K562 (cell line): ENCODE data around the gene GLE1. TPM values are rescaled to one million over a fixed set of nuclear protein-coding genes. Genes with fewer than 3 reads are reported as not detected.
A peak's percentile ranks its signal among the peaks of the same experiment; 100 is the strongest.

Source experiments
- ATAC-seq: fragments of 200-7000 bp; cut with Tn5 transposase; 3 replicates; pipeline ENCODE4 v1.9.1; 2020; ENCODE audit warnings: moderate library complexity
- BruUV-seq: library from RNA; stranded (reverse); fragments of 400-500 nt; replicated peaks from 2 replicates; lab custom pipeline; 2021; lab: Mats Ljungman, UMichigan
- CTCF ChIA-PET: fragments of 300-600 bp; formaldehyde crosslinking; extraction: SDS; loops from one replicate; lab custom pipeline; 2021; ENCODE audit warnings: low intra/inter-chr PET ratio; lab: Yijun Ruan, JAX
- POLR2A ChIA-PET: fragments of 300-600, 350-650 bp; sonication (Branson Sonifier 250); formaldehyde crosslinking; extraction: SDS; loops from one replicate; lab custom pipeline; 2021; ENCODE audit warnings: antibody characterized with exemption, inconsistent platforms; lab: Yijun Ruan, JAX
- DNase-seq, 4 experiments: peaks; one replicate each; pipeline versions ENCODE4 v3.0.0 to v3.0.0-alpha.2; 2011 to 2018; ENCODE audit warnings: low spot score in 3 of 4, mixed read lengths in 3 of 4; ENCODE audit errors: extremely low read depth in 1 of 4
- FAIRE-seq: peaks from 2 replicates; lab custom pipeline; 2011; peaks lifted over from hg19 to GRCh38; lab: Jason Lieb, UNC
- H2AFZ ChIP-seq: 2 replicates; pipeline ENCODE4 v1.6.0; 2011; ENCODE audit warnings: low read depth, low read length, control low read depth, inconsistent platforms
- H3K27ac ChIP-seq: fragments of 200-600 bp; 3 replicates; pipeline ENCODE4 v1.8.0; 2011; ENCODE audit warnings: low read depth, mild to moderate bottlenecking, control low read depth, inconsistent platforms, low read length, moderate library complexity, mixed read lengths; ENCODE audit errors: extremely low read depth
- H3K27me3 ChIP-seq, 2 experiments: fragments of 300-600 bp in 1 of 2; 2 replicates in 1 of 2; 3 replicates in 1 of 2; pipeline versions ENCODE4 v1.6.0 to v1.8.0; 2011; ENCODE audit warnings: inconsistent platforms in 2 of 2, low read length in 2 of 2, mild to moderate bottlenecking in 1 of 2, mixed read lengths in 1 of 2, moderate library complexity in 1 of 2; ENCODE audit not compliant: control insufficient read depth in 2 of 2, insufficient read depth in 2 of 2
- H3K36me3 ChIP-seq: fragments of 300-600 bp; 3 replicates; pipeline ENCODE4 v1.8.0; 2011; ENCODE audit warnings: mild to moderate bottlenecking, low read length, inconsistent platforms; ENCODE audit not compliant: control insufficient read depth, insufficient read depth
- H3K4me1 ChIP-seq, 2 experiments: fragments of 200-600 bp in 1 of 2; replicated peaks in 1 of 2; 2 replicates in 1 of 2; 3 replicates in 1 of 2; pipeline versions ENCODE4 v1.5.1 to v1.8.0; 2011; ENCODE audit warnings: inconsistent platforms in 2 of 2, low read length in 2 of 2, mild to moderate bottlenecking in 1 of 2, mixed read lengths in 1 of 2, moderate library complexity in 1 of 2; ENCODE audit not compliant: control insufficient read depth in 2 of 2, insufficient read depth in 2 of 2
- H3K4me2 ChIP-seq: 2 replicates; pipeline ENCODE4 v1.6.1; 2011; ENCODE audit warnings: low read length, control low read depth, inconsistent platforms, mixed read lengths; ENCODE audit not compliant: insufficient read depth
- H3K4me3 ChIP-seq: fragments of 200-600 bp; sonication (generic), shearing (Covaris generic); 2 replicates; pipeline ENCODE4 v1.5.1; 2016; ENCODE audit warnings: control low read depth, inconsistent platforms
- H3K79me2 ChIP-seq: fragments of 200-600 bp; 3 replicates; pipeline ENCODE4 v1.8.0; 2011; ENCODE audit warnings: low read length, inconsistent platforms; ENCODE audit not compliant: control insufficient read depth, insufficient read depth
- H3K9ac ChIP-seq, 2 experiments: 2 replicates each; pipeline versions ENCODE4 v1.6.0 to v1.6.1; 2011; ENCODE audit warnings: low read depth in 2 of 2, low read length in 2 of 2, control low read depth in 1 of 2, inconsistent platforms in 1 of 2, mild to moderate bottlenecking in 1 of 2, mixed read lengths in 1 of 2; ENCODE audit not compliant: insufficient read depth in 1 of 2
- H3K9me1 ChIP-seq: one replicate; pipeline ENCODE4 v1.6.0; 2011; ENCODE audit warnings: inconsistent platforms, mild to moderate bottlenecking, low read length, moderate library complexity; ENCODE audit not compliant: control insufficient read depth, insufficient read depth
- H3K9me3 ChIP-seq: replicated peaks from 2 replicates; pipeline ENCODE4 v1.5.1; 2011; ENCODE audit warnings: low read depth, low read length, inconsistent platforms; ENCODE audit not compliant: control insufficient read depth, insufficient read depth
- H4K20me1 ChIP-seq: replicated peaks from 2 replicates; pipeline ENCODE4 v1.6.1; 2011; ENCODE audit warnings: low read length, inconsistent platforms, mixed read lengths; ENCODE audit not compliant: control insufficient read depth, insufficient read depth
- DPF2 ChIP-seq: fragments of 450-650 bp; IDR thresholded peaks from 2 replicates; pipeline ENCODE4 v1.6.1; 2016
- EGR1 ChIP-seq: fragments of 450-650 bp; conservative IDR thresholded peaks from 2 replicates; pipeline ENCODE4 v1.6.1; 2017; ENCODE audit warnings: mild to moderate bottlenecking
- EP400 ChIP-seq: fragments of 450-650 bp; IDR thresholded peaks from 2 replicates; pipeline ENCODE4 v1.6.1; 2017; ENCODE audit warnings: antibody characterized with exemption, mild to moderate bottlenecking, moderate library complexity
- STAG1 ChIP-seq: sonication (generic); formaldehyde crosslinking; IDR thresholded peaks from 2 replicates; pipeline ENCODE4 v1.5.0; 2020; ENCODE audit warnings: missing genetic modification reagents, borderline replicate concordance
- ZNF57 ChIP-seq: fragments of 450-650 bp; formaldehyde crosslinking; IDR thresholded peaks from 2 replicates; pipeline ENCODE4 v1.4.0; 2020; ENCODE audit warnings: mild to moderate bottlenecking, moderate library complexity
- WGBS: fragments of 100-300 bp; shearing (Covaris generic); methylation state at CpG from one replicate; pipeline ENCODE4 v1.1.6; 2016; ENCODE audit warnings: low coverage, mixed read lengths; ENCODE audit not compliant: insufficient coverage; ENCODE audit errors: missing lambda C conversion rate; 5-methylcytosine and 5-hydroxymethylcytosine counted together
- in situ Hi-C: fragments of 300-500 bp; cut with MboI; formaldehyde crosslinking; loops from 4 replicates; pipeline ENCODE4 v1.15.0; 2018; ENCODE audit warnings: inconsistent platforms, mixed read lengths
- intact Hi-C: fragments of 100-400 bp; cut with micrococcal nuclease; formaldehyde crosslinking; loops from 2 replicates; pipeline ENCODE4 v1.14.2; 2022
- polyA plus RNA-seq, 8 experiments: library from polyadenylated mRNA; depleted of rRNA in 4 of 8; stranded (reverse) in 5 of 8; unstranded in 3 of 8; fragments of >200 nt; fragmentation: Nextera tagmentation in 2 of 8; fragmentation: Illumina TruSeq in 1 of 8; extraction: Ambion mirVana in 2 of 8; extraction: Trizol in 1 of 8; gene quantifications; 2 replicates each; pipeline versions ENCODE4 v1.2.1 to v1.2.3, GENCODE V29; 2011 to 2014; ENCODE audit warnings: inconsistent platforms in 1 of 8, missing spikeins in 1 of 8
- total RNA-seq, 7 experiments: library from RNA; depleted of rRNA in 6 of 7; stranded (reverse); fragments of >200 nt in 6 of 7; fragmentation: Illumina TruSeq in 2 of 7; extraction: Trizol in 2 of 7; gene quantifications; 2 replicates each; pipeline versions ENCODE4 v1.2.1 to v1.2.3, GENCODE V29; 2011 to 2021; ENCODE audit warnings: low replicate concordance in 1 of 7
- TF ChIP-seq, protein P1 (sequence below): fragments of 250-450 bp; sonication (Bioruptor Pico); IDR thresholded peaks from 2 replicates; pipeline ENCODE4 v1.4.0; 2020; ENCODE audit warnings: mild to moderate bottlenecking, moderate library complexity, borderline replicate concordance
- TF ChIP-seq, protein P2 (sequence below): fragments of 250-450 bp; sonication (Bioruptor Pico); IDR thresholded peaks from 2 replicates; pipeline ENCODE4 v1.8.0; 2022; ENCODE audit warnings: inconsistent platforms

The GLE1 gene
- total and polyA plus RNA-seq, 9 of the 15 experiments (the other 6 are each of a cell fraction or from before 2014, with no cell fraction given), result 15.9 to 44.8 (median 37.6) TPM

DNA sequence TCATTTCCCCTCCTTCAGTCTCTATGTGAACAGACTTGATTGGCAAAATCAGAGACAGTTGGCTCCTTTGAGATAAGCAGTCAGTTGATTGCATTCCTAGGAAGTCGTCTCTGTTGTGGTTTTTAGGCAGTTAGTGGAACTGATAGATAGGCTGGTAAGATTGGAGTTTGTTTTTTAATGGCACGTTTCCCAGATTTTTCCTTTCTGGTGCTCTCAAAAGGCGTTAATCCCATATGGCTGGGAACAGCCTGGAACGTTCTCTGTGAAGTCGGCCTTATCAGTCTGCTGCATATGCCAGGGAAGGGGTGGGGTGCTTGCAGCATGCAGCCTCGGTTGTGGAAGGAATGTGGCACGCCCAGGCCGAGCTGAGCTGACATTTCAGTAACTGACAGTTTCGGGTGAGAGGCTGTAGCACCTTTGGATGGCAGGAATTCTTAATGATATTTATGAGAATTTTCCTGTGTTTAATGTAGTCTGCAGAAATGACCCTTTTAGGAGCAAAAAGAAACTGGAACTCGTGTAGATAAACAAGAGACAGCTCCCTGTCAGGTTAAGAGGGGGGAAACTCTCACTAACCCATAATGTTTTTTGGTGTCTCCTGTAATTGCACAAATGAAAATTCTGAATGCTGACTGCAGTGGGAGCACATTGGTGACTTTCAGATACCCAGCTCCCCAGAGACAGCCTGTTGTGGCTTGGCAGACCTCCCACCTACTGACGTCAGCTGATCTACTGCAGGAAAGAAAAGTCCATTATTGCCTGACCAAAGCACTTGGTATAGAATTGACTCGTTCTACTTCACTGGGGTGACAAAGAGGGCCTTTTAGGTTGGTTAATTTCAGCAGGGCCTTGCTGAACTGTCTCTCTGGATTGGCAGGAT is 54.2 kb downstream of the GLE1 start:
- in situ Hi-C loops (no loop called here), intact Hi-C loops (loop anchor here (10.0 kb wide), 1 partner anchor 194 kb away; no protein-coding TSS in a partner anchor)
- no peaks in the 10 kb centered on the region for H3K36me3 ChIP-seq
- no peak overlapping the region for H3K4me3 ChIP-seq
- H3K9ac ChIP-seq, result no peak overlapping the region
- H3K4me2 ChIP-seq, result peak overlapping the region; percentile 3; the same call in 1 of the 2 replicates
- POLR2A ChIA-PET, result interaction anchor here (0.6 to 1.4 kb wide), 7 partner anchors 8 to 129 kb away, joined by 3 to 6 read pairs (median 4); no protein-coding TSS in a partner anchor
- no peak overlapping the region for H2AFZ ChIP-seq
- 5% methylated on average over 12 of the region's 12 CpGs for WGBS
- H3K9me3 ChIP-seq, result no peaks in the 10 kb centered on the region
- peak; percentile 87 for FAIRE-seq
- BruUV-seq, result no TSS peak
- no peaks in the 10 kb centered on the region for H3K79me2 ChIP-seq
- peaks cover 4 to 8% of the 10 kb centered on the region in 2 experiments; a peak in 2 of 5 replicates for H3K27me3 ChIP-seq
- H4K20me1 ChIP-seq, result peaks cover 15% of the 10 kb centered on the region
- CTCF ChIA-PET, result no interaction called here
- H3K9me1 ChIP-seq, result no peaks in the 10 kb centered on the region
- DNase-seq, result peak; percentile 86 to 93 (median 90)
- H3K27ac ChIP-seq, result no peak overlapping the region
- peaks cover 7 to 11% of the 10 kb centered on the region in 2 experiments; a peak in 4 of 5 replicates for H3K4me1 ChIP-seq
- peak; percentile 93 for ATAC-seq
- TF ChIP-seq, protein P1, sequence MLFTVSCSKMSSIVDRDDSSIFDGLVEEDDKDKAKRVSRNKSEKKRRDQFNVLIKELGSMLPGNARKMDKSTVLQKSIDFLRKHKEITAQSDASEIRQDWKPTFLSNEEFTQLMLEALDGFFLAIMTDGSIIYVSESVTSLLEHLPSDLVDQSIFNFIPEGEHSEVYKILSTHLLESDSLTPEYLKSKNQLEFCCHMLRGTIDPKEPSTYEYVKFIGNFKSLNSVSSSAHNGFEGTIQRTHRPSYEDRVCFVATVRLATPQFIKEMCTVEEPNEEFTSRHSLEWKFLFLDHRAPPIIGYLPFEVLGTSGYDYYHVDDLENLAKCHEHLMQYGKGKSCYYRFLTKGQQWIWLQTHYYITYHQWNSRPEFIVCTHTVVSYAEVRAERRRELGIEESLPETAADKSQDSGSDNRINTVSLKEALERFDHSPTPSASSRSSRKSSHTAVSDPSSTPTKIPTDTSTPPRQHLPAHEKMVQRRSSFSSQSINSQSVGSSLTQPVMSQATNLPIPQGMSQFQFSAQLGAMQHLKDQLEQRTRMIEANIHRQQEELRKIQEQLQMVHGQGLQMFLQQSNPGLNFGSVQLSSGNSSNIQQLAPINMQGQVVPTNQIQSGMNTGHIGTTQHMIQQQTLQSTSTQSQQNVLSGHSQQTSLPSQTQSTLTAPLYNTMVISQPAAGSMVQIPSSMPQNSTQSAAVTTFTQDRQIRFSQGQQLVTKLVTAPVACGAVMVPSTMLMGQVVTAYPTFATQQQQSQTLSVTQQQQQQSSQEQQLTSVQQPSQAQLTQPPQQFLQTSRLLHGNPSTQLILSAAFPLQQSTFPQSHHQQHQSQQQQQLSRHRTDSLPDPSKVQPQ (CRISPR knock-in tag), result peak; percentile 75
- TF ChIP-seq DPF2, result peak; percentile 96
- TF ChIP-seq EGR1, result 0 out of 2 replicates have a peak, but pooled peaks have one; percentile 25
- TF ChIP-seq, protein P2, sequence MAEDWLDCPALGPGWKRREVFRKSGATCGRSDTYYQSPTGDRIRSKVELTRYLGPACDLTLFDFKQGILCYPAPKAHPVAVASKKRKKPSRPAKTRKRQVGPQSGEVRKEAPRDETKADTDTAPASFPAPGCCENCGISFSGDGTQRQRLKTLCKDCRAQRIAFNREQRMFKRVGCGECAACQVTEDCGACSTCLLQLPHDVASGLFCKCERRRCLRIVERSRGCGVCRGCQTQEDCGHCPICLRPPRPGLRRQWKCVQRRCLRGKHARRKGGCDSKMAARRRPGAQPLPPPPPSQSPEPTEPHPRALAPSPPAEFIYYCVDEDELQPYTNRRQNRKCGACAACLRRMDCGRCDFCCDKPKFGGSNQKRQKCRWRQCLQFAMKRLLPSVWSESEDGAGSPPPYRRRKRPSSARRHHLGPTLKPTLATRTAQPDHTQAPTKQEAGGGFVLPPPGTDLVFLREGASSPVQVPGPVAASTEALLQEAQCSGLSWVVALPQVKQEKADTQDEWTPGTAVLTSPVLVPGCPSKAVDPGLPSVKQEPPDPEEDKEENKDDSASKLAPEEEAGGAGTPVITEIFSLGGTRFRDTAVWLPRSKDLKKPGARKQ (CRISPR knock-in tag), result no peak
- no peak for TF ChIP-seq STAG1 (CRISPR knock-in tag)
- no peak for TF ChIP-seq ZNF57 (CRISPR knock-in tag)
- peak; percentile 45; the same call in 1 of the 2 replicates for TF ChIP-seq EP400
